Non-pigmented ciliary epithelial cell (primary cell): ENCODE data around the gene LAMB1.
"Not testable (repeated sequence)": the region's sequence is repeated elsewhere in the genome, so short reads cannot be mapped to it uniquely, and the experiment has no call there.

Source experiments
- DNase-seq: peaks from one replicate; pipeline ENCODE4 v3.0.0-alpha.2; 2010; ENCODE audit warnings: low read depth

LAMB1 gene

GRCh38 chr7:107971613-107972012 is 31.3 kb downstream of the LAMB1 start:
- DNase-seq: no peak

- no peak for DNase-seq
Measured at GRCh38 chr7:107971100-107971499, 31.9 kb downstream of the LAMB1 start.

DNA sequence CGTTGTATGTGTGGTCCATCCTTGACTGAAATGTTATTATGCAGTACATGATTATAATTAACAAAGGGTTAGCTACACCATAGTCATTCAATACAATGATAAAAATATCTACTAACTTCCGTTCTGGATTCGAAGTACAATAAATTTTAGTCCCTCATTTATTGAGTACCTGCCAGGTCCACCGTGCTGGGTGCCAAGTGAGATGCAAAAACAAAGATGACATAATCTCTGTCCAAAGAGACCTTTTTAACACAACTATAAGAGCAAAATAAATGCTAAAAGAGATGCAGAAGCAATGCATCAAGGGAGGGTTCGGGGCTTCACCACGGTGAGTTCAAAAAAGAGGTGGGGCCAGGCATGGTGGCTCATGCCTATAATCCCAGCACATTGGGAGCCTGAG is 33.1 kb downstream of the LAMB1 start:
- DNase-seq: no peak

- no peak for DNase-seq
Measured at GRCh38 chr7:107968449-107968848, 34.5 kb downstream of the LAMB1 start.

DNA sequence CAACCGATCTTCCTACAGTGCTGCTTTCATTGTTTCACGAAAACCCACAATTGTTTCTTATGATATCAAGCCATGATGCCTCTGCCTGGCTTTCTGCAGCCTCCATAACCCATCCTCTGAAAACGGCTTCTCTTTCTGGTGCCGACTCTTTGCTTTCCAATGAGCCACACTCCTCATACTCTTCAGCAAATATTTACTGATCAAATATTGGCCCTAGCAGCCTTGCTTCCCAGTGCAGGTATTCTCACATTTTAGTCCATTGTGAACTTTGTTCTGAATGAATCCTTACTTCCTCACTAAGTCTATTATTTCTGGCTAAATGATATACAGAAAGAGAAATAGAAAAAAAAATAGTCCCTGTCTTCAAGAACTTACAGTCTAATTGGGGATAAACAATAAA is 35.5 kb downstream of the LAMB1 start:
- DNase-seq: no peak

DNA sequence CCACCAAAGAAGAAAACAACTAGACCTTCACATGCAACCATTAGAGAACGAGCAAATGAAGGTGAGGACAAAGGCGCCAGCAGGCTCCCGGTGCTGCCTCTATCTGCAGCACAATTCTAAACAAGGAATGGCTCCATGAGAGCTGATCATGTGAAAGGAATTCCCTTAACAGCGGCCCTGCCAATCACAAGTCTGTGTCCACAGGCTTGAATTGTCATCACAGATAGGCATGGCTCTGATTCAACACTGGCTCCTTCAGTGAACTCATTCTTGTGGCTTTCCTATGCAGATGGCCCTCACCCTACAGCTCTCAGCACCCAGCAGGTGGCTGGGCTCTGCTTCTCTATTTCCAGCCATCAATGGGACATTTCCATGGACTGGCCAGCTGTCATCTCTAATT is 36.2 kb downstream of the LAMB1 start:
- peak; percentile 82 for DNase-seq

GRCh38 chr7:107964510-107964909 is 38.5 kb downstream of the LAMB1 start:
- no peak for DNase-seq

DNA sequence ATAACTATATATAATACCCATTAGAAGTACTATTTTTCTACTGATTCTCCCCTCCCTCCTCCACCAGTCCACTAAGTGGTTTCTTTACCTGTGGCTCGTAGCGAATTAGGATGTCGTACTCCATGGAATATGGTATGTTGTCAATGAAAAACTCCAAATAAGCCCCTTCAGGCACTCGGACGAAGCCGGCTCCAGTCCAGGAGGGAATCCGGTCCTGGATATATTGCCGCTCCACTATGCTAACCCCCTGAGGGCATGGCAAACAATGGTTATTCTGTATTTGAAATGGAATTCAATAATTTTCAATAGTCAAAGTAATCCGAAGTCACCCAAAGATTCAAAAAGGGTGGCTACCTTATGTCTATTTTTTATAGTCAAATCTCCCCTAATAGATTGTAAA is 40.1 kb downstream of the LAMB1 start:
- no peak for DNase-seq

DNA sequence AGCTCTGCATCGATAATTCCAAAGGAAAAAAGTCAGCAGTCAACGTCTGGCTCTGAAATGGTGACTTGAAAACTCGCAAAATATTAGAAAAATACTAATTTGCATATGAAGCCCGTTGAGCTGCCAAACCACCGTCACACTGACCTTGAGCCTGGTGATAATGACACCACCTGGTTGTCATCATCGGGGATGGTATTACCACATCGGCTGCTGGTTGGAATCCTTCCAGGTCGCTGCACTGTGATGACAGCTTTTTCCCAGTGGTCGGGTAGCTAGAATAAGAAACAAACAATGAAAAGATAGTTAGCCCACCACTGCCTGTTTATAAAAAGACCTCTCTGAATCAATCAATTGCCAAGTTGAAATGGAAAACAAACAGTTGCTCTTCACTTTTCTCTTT is 41.6 kb downstream of the LAMB1 start:
- no peak for DNase-seq

DNA sequence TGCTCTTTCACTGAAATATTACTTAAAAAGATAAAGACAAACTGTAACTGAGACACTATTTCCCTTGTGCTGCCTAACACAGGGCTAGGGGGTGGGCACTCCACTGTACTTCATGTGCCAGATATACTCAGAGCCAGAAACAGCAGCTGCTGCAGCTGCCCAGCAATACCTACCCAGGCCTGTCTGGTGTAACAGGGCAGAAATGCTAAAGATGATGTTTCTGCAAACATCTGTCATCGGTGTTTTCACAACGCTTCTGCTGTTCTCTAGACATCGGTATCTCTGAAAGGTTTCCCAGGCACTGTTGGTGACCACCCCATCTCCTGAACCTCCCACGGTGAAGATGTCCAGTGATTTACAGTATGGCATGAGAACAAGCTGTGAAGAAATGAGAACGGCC is 42.7 kb downstream of the LAMB1 start:
- DNase-seq: no peak

GRCh38 chr7:107959527-107959898 is 43.4 kb downstream of the LAMB1 start:
- DNase-seq: no peak

DNA sequence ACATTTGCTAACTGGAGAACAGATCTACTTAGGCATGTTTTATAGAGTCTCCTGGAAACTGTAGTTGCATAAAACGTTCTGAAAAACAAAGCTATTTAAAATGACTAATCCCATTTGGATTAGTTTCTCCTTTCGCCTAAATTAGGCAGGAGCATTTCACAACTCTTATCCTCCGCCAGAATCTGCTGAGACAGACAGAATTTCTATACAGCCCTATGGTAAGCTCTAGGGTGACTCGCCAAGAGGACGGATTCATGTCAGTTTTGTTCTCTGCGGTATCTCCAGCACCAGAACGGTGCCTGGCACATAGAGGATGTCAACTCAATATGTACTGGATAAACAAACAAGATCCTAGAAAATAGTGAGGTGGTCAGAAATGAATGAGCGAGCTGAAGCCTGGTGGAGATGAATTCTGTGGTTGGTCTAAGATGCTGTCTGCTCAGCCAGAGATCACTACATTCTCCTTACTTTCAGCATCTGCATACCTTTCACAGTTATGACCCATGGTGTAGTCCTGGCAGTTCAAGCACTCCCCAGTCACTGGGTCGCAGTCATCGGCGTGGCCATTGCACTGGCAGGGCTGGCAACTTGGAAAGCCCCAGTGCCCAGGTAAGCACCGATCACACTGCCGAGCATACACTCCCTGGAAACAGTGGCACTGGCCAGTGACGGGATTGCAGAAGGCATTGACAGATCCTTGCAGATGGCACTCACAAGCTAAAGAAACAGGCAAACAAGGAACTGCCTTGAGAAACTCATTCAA is 44.0 kb downstream of the LAMB1 start:
- DNase-seq: no peak

DNA sequence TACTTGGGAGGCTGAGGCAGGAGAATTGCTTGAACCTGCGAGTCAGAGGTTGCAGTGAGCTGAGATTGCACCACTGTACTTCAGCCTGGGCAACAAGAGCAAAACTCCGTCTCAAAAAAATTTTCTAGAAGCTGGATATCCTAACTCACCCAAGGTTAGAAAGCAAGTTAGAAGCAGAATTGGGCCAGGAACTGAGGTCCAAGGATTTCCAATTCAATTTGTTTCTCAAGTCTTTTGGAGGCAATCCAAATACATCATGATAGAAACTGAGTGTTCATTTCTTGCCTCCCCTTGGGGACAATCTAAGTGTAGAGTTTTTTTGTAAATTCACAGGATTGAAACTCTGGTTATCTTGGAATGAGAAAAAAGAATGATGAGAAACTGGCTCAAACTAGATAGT is 45.5 kb downstream of the LAMB1 start:
- DNase-seq: no peak

GRCh38 chr7:107956950-107957349 is 46.0 kb downstream of the LAMB1 start:
- DNase-seq: not testable (repeated sequence)

- no peak for DNase-seq
Measured at GRCh38 chr7:107955394-107955793, 47.6 kb downstream of the LAMB1 start.

DNA sequence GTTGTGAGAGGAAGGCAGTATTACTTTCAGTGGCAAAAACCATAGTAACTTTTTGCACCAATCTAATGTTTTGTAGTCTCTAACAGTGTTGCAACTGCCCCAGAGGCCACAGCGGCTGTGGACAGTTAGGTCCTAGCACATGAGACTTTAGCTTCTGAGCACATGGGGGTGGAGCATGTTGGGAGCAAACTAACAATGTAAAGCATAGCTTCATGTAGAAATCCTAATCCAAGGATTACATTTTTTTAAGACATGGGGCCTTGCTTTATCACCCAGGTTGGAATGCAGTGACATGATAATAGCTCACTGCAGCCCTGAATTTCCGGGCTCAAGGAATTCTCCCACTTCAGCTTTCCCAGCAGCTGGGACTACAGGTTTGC is 49.0 kb downstream of the LAMB1 start:
- no peak for DNase-seq

GRCh38 chr7:107953265-107953923 is 49.6 kb downstream of the LAMB1 start:
- no peak for DNase-seq

DNA sequence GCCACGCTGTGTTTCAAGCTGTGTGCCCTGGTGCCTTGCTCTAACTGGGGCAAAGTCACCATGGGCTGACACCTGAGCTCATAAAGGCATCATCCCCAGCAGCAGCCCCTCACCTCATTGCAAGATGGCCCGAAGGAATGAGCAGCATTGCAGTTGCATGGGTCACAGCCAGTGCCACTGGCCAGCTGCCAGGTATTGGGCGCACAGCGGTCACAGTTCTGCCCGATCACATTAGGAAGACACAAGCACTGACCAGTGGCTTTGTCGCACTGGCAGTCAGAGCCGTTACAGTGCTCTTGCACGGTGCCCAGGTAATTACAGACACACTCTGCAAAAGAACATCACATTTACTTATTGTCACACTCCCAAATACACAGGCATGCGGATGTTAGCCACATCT is 51.1 kb downstream of the LAMB1 start:
- DNase-seq: no peak

DNA sequence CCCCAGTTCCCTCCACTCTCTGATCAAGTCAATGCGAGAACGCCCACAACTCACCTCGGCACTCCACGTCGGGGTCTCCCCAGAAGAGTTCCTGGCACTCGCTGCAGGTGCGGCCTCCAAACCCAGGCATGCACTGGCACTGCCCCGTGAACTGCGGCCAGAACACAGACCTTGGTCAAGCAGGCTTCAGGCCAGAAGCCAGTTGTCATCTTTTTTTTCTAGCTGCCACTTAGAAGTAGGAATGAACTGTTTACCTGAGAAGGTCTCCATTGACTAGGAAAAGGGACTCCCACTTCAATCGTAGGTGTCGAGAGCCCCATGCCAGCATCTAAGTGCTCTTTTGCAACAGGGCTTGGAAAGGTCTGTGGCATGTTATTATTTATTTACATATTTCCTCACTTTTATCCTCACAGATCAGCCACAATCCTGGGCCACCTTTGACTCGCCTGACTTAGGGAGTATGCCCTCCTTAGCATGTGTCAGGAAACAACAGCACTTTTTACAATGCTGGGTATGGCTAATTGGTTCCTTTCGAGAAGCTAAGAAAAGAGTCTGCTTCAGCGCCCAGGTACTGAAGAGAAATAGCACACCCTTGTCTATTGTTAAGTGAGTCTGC is 51.7 kb downstream of the LAMB1 start:
- DNase-seq: no peak

DNA sequence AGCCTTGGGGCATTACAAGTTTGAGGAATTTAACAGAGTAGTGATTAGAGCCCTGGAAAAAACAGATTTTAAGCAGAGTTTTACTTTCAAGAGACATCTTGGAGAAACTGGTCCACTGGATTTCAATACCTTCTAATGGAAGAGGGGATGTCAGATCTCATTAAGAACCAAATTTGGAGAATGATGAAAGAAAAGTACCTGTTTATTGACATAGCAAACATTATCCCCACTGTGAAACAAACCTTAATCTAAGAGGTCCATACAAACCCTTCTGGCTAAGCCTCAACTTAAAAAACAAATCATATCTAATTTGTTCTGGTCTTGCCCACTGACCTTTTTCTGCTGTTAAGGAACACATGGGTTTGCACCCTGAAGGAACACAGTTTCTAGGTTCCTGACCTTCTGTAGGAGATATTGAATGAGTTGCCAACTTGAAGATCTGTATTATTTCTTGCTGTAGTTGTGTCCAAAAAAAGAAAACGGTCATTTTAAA is 53.5 kb downstream of the LAMB1 start:
- DNase-seq: no peak

- peak; percentile 65 for DNase-seq
Measured at GRCh38 chr7:107948645-107949442, 54.1 kb downstream of the LAMB1 start.

- no peak for DNase-seq
Measured at GRCh38 chr7:107946881-107947280, 56.1 kb downstream of the LAMB1 start.

- DNase-seq: no peak
Measured at GRCh38 chr7:107946451-107946850, 56.5 kb downstream of the LAMB1 start.
